Inferior parietal cortex (tissue), 1 donor: ENCODE measurements around the gene SCARB1.

Experiments used
- DNase-seq: peaks from one replicate; pipeline ENCODE4 v3.0.0-alpha.2; 2016; ENCODE audit errors: extremely low spot score

SCARB1 gene

DNA sequence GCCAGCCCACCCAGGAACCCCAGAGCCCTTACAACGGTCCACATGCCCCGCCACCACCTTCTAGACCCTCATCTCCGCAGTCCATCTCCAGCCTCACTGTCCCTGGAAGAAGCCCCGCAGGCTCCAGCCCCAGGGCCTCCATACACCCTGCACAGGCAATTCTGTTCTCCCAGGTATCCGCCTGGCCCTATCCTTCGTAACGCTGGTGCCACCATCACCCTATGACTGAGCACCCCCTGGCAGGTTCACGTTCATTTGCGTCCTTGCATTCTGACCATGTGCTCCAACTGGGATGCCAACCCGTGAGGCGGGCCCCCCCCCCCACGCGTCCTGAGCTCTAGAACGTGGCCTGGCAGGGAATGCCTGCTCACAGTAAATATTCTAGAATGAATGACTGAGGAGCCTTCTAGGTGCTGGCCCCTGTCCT is 675 bp upstream of the SCARB1 start:
- DNase-seq: no peak

DNA sequence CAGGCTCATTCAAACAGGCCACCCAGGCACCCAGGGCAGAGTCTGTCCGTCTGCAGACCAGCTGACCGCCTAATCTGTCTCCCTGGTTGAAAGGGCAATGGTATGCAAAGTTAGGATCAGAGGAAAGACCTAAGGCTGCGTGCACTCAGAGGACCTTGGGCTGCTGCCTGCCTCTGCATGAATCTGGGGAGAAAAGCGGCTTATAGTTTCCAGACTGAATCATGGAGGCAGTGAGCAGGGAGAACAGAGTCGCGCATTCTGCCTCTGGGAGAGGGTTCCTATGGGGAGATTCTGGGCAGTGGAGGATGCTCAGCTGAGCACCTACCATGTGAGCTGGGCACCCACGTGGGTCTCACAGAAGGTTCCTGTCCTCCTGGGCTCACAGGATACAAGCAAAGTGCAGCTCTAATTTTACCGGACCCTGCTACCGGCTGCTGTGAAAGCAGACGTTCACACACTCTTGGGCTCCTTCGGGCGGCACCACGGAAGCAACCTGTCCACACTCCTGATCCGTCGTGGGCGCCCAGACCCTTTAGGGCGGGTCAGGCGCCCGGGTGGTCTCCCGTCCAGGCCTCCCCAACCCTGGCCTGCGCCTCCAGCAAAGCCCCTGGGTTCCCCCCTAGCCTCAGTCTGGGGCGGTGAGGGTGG is 772 bp downstream of the SCARB1 start:
- DNase-seq: peak; percentile 52

DNA sequence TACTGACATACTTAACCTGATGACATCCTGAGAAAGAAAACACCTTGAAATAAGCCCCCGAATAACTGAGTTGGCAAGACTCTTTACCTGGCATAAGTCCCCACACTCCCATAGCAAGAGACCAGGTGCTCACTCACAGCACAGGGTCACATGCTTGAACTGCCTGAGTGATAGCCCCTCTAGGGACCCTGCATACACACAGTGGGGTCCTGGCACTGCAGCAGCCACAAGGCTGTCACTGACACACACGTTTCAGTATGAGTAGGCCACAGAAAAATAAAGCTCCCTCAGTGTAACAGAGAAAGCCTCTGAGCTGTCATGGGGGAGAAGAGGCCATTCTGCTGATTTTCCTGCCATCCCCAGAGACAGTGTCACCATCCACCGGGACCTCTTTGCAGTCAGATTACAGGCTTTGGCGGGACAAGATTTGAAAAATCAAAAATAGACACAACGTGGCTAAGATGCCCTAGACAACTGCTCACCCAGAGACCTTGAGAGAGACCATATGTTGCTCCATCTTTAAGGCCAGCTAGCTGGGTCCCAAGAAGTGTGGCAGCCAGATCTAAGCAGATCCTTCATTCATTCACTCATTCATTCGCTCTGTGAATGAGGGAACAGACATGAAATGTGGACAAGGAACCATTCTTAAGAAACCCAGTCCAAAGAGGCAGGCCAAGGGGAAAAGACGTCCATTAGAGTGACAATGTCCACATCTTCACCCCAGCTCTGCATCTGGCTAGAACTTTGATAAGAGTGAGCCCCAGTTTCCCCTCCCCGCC is 1.6 kb downstream of the SCARB1 start:
- DNase-seq: no peak

DNA sequence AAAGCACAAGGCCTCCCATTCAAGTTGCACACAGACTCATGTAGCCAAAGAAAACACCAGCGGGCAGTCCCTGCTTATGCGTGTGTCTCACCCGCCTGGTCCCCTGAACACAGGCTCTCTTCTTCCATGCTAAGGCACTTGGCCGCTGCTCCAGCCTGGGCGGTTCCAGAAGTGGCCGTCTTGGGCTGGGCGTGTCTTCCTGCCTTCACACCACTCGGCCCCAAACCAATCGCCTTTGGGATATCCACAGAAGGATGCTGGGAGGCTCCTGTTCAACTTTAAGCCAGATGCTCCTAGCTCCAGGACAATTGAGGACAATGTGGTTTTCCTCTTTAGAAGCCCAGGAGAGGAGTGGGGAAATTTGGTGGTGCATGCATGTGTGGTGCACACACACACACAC is 2.2 kb downstream of the SCARB1 start:
- DNase-seq: peak; percentile 81

DNA sequence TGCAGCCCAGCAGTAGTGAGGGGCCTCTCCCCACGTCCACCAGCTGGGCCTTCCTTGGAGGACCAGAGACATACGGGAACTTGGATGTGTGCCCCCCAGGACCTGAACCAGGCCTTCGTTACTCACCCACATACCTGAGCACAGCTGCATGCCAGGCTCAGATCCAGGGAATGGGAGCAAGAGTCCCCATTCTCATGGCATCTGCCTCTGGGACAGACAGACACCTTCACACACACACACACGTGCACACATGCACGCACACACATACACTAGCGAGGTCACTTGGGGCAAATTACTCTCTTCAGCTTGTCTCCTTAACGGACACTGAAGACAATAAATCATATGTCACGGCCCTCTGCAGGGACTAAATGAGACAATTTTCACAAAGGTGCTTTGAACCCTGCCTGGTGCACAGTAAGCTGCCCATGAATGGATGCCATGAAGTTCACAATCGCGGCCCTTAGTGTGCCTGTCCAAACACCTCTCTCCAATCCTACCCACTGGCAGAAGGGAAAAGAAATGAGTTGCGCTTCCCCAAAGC is 5.7 kb downstream of the SCARB1 start:
- no peak for DNase-seq

DNA sequence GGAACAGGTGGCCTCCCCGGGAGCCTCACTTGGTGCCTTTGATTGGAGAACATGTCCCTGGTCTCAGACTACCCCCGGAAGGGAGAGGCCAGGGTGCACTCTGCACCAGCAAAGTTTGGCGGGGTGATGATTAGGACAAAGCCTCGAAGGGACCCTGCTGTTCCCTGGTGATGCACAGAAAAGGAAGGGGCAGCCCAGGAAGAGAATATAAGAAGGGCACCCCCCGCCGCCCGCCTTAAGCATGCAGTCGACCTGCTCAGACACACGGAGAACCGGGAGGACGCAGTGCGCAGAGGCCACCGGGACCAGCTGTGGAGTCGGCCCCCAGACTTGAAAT is 6.9 kb downstream of the SCARB1 start:
- no peak for DNase-seq

DNA sequence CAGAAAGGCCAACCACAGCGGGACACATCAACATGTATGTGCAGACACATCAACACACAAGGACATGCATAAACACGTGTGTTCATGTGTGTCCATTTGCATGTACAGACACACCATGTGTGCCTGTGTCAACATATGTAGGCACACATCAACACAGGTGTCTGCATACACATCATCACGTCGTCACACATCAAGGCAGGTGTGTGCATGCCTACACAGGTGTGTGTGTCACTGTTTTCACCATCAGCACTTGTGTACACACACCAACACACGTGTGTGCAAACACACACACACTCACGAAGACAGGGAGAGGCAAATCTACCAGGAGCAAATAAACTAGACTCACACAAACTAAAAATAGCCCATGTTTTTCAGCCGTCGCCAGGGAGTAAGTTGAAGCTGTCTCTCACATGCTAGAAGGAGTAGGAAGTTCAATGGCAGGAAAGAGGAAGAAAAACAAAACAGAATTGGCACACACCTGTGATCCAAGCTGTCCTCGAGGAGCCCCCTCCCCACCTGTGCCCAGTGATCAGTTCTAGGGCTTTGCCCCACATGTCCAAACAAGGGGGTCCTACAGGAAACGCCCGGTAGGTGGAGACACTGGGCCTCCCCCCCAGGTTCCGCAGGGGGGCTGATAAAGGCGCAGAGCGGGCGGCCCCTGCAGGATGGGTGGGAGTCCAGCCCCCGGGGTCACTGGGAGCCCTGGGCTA is 7.4 kb downstream of the SCARB1 start:
- no peak for DNase-seq

DNA sequence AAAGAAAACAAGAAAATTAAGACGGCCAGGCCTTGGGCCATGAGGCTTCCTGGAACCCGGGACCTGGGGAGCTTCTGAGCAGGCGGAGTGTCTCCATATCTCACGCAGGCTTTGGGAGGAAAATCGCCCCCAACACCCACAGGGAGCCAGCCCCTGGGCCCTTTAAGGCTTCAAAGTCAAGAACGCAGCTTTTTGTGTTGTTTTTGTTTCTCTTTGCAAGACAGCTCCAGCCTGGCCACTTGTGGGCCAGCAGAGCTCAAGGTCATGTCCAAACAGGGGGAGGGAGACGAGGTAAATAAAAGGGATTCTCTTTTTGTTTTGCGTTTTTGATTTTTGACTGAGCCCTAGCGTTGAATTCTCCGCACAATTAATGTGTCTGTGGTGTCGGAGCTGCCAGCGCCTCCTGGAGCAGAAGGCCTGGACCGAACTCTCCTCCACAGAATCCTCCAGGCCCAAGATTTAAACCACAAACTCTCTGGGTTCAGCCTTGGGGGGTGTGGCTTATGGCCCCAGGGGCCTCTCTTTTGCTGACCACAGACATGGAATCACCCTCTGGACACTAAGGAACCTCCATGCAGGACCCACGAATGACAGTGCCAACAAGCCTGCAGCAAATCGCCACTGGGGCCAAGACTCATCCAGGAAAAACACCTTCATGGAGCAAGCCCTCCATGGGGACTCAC is 8.2 kb downstream of the SCARB1 start:
- DNase-seq: no peak

DNA sequence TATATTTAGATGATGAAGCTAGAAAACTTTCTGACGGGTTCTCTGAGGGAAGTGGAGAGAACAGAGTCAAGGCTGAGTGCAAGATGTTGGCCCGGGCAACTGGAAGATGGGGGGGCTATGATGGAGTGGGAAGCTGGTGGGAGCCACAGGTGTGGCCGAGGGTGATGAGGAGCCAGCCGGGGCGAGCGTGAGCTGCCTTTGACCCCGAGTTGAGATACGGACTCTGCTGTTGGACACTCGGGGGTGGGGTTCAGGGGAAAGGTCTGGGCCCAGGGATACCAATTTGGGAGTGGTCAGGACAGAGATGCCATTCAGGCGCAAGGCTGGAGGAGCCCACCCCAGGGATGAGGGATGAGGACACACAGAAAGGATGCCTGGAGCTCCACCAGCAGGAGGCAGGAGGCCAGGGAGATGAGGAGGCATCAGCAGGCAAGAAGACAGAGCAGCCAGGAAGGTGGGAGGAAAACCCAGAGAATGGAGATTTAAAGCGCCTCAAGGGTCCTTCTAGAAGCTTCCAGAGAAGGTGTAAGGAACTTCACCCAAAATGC is 9.0 kb downstream of the SCARB1 start:
- no peak for DNase-seq

DNA sequence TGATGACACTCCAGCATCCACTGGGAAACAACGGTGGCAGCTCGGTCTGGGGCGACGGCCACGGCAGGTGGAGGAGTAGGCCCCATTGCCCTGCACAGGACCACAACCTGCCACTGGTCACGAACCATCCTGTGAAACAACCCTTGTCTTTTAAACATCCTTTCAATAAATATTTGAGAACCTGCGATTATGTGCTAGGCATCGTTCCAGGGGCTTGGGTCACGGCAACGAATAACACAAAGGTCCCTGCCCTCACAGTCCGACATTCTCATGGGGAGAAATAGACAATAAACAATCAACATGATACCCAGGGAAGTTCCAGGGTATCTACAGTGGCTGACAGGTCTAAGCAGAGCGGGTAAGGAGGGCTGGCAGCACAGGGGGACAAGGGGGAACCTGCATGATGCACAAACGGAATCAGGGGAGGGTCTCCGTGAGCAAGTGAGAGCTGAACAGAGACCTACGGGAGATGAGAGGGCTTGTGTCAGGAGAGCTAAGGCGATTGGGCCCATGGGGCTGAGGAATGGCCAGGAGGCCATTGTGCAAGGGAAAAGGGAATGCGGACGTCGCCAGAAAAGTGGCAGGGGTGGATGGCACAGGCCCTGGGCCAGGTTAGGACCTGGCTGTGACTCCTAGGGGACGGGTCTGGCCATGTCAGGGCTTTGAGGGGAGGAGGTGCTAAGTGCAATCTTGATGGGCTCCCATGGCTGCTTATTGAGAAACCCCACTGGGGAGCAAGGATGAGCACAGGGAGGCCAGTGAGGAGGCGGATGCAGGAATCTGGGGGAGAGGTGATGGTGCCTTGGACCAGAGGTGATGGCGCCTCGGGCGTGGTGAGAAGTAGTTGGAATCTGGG is 9.7 kb downstream of the SCARB1 start:
- no peak for DNase-seq

DNA sequence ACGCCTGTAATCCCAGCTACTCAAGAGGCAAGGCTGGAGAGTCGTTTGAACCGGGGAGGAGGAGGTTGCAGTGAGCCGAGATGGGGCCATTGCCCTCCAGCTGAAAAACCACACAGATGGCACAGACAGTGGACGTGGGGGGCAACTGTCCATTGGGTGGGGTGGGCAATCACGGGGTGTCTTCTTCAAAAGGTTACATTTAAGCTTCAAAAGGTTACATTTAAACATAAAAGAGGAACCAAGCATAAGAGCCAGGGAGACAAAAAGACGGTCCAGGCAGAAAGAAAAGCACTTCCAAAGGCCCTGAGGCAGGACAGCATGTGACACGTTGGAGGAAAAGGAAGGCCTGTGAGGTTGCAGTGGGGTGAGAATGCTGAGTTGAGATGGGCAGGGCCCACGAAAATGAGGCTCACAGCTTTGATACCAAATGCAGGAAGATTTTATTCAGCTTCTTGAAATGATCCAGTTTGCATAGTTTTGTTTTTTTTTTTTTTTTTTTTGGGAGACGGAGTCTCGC is 10.7 kb downstream of the SCARB1 start:
- DNase-seq: no peak

DNA sequence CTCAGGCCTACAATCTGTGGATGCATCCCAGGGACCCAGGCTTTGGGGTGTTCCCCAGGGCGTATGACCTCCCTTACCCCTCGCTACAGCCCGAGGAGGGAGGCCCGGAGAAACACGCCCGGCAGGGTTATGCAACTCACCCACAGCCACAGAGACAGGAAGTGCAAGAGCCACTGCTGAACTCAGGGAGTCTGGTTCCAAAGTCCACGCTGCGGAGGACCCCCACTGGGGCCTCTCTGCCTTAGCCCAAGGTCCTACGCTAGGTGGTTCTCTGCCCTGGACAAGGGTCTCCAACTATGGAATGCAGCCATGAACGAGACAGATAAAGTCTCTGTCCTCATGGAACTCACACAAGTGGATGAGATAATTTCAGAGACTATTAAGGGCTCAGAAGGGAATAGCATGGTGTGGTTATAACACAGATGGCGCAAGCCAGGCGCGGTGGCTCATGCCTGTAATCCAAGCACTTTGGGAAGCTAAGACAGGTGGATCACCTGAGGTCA is 11.3 kb downstream of the SCARB1 start:
- no peak for DNase-seq

DNA sequence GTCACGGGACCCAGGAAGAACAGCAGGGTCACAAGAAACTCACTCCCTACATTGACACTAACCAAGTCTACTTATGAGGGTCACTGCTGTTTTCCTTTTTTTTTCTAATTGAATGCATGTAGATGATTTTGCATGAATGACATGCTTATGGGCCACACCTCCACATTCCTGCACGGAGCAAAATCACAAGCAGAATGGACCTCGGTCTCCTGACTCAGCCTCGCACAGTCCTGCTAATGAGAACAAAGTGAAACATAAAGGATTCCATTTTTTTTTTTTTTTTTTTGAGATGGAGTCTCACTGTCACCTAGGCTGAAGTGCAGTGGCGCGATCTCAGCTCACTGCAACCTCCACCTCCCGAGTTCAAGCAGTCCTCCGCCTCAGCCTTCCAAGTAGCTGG is 12.3 kb downstream of the SCARB1 start:
- no peak for DNase-seq

DNA sequence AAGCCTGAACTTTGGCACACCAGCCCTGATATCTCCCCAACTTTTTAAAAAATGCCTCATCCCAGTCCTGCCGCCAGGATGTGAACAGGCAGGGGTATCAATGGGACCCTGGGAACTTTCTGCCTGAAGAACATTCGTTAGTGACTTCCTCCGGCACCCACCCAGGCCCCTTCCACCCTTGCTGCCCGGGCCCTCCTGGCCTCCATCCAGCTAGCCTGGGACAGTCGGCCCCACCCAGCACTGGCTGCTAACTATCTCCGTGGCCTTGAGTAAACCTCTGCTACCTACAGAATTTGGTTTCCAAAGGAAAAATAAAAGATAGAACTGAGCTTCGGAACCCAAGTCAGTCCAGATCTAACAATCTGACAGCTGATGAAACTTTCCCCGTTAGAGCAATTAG is 14.3 kb downstream of the SCARB1 start:
- no peak for DNase-seq

DNA sequence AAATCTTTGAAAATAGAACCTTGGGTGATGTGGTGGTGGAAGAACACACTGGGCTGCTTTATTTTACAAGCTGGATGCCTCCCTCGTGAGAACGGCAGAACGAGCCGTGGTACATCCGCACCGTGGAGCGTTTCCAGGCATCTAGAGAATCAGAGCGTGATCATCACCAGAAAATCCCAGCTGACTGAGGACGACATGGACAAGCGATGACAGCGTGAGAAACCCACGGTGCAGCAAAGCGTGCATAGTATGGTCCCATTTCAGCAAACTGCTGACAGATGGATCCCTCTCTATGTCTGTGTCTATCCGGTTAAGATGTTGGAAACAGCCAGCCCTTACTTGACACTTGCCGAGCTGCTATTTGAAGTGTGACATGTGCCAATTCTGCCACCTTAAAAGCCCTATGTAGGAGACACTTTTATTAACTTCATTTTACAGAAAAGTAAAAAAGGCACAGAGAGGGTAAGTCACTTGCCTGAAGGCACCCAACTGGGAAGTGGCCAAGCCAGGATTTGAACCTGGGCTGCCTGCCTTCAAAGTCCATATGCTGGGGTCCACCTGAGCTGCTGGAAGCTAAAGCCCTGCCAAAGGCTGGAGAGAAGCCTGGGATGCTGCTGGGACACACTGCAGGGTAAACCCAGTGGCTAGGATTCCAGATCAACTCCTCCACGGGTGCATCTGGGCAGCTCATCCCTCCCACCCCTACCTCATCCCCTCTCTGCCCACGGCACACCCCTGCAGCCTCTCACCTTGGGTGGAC is 14.9 kb downstream of the SCARB1 start:
- DNase-seq: peak; percentile 66

DNA sequence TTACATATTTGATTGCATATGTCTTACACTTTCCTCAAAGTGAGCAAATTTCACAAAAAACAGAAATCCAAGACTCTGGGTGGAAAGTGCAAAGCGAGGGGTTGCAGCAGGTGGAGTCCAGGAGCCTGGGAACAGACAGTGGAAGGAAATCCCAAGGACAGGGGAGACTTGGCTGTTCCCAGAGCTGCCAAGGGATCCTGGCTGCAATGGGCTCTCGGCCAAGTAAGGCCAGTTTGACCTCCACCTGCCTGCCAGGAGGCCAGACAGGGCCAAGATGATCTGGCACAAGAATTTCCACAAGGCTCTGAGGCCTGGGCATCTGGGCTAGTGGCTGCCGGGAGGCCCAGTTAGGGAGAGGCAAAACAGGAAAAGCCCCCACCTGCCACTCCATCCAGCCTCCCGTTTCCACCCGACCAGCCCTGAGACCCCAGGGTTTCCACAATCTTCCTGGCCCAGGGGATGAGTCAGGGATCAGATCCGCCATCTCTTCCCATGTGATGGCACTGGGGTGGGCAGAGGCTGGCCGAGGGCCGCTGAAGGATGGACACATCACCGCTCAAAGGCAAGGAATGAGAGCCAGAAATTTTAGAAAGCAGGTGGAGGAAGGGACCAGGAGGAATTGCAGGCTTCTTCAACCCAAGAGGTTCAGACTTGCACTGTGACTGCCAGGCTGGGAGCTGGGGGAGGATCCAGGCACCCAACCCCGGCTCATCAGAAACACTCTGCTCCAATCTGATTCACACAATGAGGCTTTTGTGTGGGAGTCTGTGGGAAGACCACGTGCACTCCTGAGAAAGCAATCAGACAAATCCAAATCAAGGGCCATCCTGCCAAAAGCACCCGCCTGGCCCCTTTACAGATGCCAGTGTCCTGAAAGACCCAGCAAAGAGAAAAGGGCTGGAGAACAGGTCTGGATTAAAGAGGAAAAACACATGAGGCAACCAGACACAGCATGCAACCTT is 16.3 kb downstream of the SCARB1 start:
- peak; percentile 92 for DNase-seq

DNA sequence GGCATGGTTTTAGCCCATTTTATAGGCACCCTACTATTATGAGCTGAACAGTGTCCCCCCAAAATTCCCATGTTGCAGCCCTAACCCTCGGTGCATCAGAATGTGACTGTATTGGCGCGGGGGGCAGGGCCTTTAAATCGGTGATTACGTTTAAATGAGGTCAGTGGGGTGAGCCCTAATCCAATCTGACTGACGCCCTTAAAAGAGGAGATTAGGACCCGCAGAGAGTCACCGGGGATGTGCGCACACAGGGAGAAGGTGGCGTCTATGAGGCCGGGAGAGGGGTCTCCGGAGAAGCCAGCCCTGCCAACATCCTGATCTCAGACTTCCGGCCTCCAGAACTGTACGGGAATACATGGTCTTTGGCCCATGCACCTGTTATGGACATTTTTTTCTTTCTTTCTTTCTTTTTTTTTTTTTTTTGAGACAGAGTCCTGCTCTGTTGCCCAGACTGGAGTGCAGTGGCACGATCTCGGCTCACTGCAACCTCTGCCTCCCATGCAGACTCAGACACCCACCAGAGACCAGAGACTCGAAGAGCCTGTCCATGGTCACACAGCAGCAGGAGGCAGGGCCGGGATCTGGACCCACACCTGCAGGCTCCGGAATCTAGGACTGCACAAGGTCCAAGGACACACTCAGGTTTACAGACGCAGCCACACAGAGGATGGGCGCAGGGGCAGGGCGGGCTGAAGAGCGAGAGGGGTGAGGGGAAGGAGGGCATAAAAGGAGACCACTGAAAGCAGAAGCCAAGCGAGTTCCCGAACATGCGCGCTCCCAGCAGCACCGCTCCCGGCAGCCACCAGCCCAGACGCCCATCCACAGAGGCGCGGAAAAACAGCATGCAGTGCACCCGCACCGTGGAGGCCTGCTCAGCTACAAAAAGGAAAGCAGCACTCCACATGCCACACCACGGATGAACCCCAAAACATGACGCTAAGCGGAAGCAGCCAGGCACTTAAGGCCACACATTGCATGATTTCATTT is 19.0 kb downstream of the SCARB1 start:
- DNase-seq: no peak
